Natural killer cell (primary cell): Measurements from ENCODE around the gene DOP1B. TPM values are rescaled to one million over a fixed set of nuclear protein-coding genes. Genes with fewer than 3 reads are reported as not detected.
"Not testable (repeated sequence)": the region's sequence is repeated elsewhere in the genome, so short reads cannot be mapped to it uniquely, and the experiment has no call there.

Source experiments
- ATAC-seq, 3 donors: fragments of 150-1000 bp in 2 of 3; fragments of 200-7000 bp in 1 of 3; cut with Tn5 transposase; 1 replicate in 1 of 3; 2 replicates in 2 of 3; pipeline ENCODE4 v1.10.0; 2021; ENCODE audit warnings: mild to moderate bottlenecking in 2 of 3, moderate library complexity in 2 of 3
- DNase-seq, 2 donors: peaks; one replicate each; pipeline versions ENCODE4 v3.0.0 to v3.0.0-alpha.2; 2013 to 2021; ENCODE audit warnings: mixed read lengths in 1 of 2
- H3K27ac ChIP-seq: one replicate; pipeline ENCODE4 v1.5.1; 2013; ENCODE audit warnings: mild to moderate bottlenecking, low read length
- H3K27me3 ChIP-seq: one replicate; pipeline ENCODE4 v1.6.1; 2013; ENCODE audit warnings: low read length; ENCODE audit not compliant: control insufficient read depth, insufficient read depth
- H3K36me3 ChIP-seq: one replicate; pipeline ENCODE4 v1.6.1; 2013; ENCODE audit warnings: low read length; ENCODE audit not compliant: control insufficient read depth, insufficient read depth
- H3K4me1 ChIP-seq: one replicate; pipeline ENCODE4 v1.6.1; 2013; ENCODE audit warnings: low read length; ENCODE audit not compliant: control insufficient read depth, insufficient read depth
- H3K4me3 ChIP-seq: one replicate; pipeline ENCODE4 v1.5.1; 2013; ENCODE audit warnings: low read length
- H3K9me3 ChIP-seq: one replicate; pipeline ENCODE4 v1.6.1; 2013; ENCODE audit warnings: low read length; ENCODE audit not compliant: control insufficient read depth, insufficient read depth
- H3K27ac Mint-ChIP-seq, 2 donors: one replicate each; pipeline ENCODE4 v1.8.0; 2022; ENCODE audit warnings: mild to moderate bottlenecking in 2 of 2, mixed read lengths in 2 of 2, moderate library complexity in 1 of 2
- H3K27me3 Mint-ChIP-seq, 2 donors: one replicate each; pipeline ENCODE4 v1.8.0; 2022; ENCODE audit warnings: low read depth in 2 of 2, mixed read lengths in 2 of 2
- H3K36me3 Mint-ChIP-seq: one replicate; pipeline ENCODE4 v1.8.0; 2022; ENCODE audit warnings: mixed read lengths
- H3K4me1 Mint-ChIP-seq, 2 donors: one replicate each; pipeline ENCODE4 v1.8.0; 2022; ENCODE audit warnings: mixed read lengths in 2 of 2
- H3K4me3 Mint-ChIP-seq: one replicate; pipeline ENCODE4 v1.8.0; 2022; ENCODE audit warnings: mild to moderate bottlenecking, moderate library complexity, mixed read lengths
- H3K9me3 Mint-ChIP-seq, 2 donors: one replicate each; pipeline ENCODE4 v1.8.0; 2022; ENCODE audit warnings: mixed read lengths in 2 of 2
- WGBS: methylation state at CpG from one replicate; pipeline ENCODE4 v1.1.7; 2013; ENCODE audit warnings: missing lambda C conversion rate; ENCODE audit not compliant: insufficient coverage; 5-methylcytosine and 5-hydroxymethylcytosine counted together
- intact Hi-C: fragments of 100-400 bp; cut with micrococcal nuclease; formaldehyde crosslinking; loops from one replicate; pipeline ENCODE4 v1.14.2; 2022
- total RNA-seq, 4 donors: library from RNA; stranded (reverse); fragments of 120-200 nt in 1 of 4; gene quantifications; one replicate each; pipeline versions ENCODE4 v1.2.3 to v1.2.4, GENCODE V29; 2013 to 2022
- TF ChIP-seq, protein P1 (sequence below): fragments of 200-600 bp; IDR thresholded peaks from one replicate; pipeline ENCODE4 v1.8.0; 2022; ENCODE audit warnings: antibody characterized with exemption

The DOP1B gene
- total RNA-seq, 3 donors from 2014 or later (not counting 1 experiment from before 2014, with no cell fraction given): 29.5 to 32.1 (median 31.9) TPM

DNA sequence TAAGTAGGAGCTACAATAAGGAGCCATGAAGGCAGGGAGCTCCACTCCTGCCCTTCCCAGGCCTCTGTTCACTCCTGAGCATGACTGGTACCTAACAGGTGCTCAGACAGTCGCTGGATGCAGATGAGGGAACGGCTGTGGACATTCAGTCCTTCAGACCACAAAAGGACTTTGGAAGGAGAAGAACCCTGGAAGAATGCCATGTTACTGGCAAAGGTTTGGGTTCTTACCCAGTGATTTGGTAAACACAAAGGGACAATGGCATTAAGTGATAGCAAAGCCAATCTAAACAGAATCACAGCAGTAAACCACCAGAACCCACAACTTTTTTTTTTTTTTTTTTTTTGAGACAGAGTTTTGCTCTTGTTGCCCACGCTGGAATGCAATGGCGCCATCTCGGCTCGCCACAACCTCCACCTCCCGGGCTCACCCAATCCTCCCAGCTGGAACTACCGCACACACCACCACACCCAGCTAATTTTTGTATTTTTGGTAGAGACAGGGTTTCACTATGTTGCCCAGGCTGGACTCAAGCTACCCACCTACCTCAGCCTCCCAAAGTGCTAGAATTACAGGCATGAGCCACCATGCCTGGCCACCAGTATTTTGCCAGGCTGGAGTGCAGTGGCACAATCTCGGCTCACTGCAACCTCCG, 29.2 kb upstream of the DOP1B start:
- H3K36me3 ChIP-seq: no peaks in the 10 kb centered on the region
- peaks cover 6% of the 10 kb centered on the region for H3K4me1 ChIP-seq
- WGBS: 96% methylated on average over 6 of the region's 10 CpGs
- intact Hi-C loops: no loop called here
- no peaks in the 10 kb centered on the region for H3K9me3 ChIP-seq
- peaks cover 25 to 27% of the 10 kb centered on the region in 2 donors for H3K4me1 Mint-ChIP-seq
- no peak overlapping the region for H3K4me3 ChIP-seq
- no peaks in the 10 kb centered on the region for H3K27me3 Mint-ChIP-seq
- H3K27ac Mint-ChIP-seq: no peak overlapping the region
- no peak overlapping the region for H3K4me3 Mint-ChIP-seq
- DNase-seq: no peak
- no peaks in the 10 kb centered on the region for H3K36me3 Mint-ChIP-seq
- no peak for ATAC-seq
- TF ChIP-seq, protein P1, sequence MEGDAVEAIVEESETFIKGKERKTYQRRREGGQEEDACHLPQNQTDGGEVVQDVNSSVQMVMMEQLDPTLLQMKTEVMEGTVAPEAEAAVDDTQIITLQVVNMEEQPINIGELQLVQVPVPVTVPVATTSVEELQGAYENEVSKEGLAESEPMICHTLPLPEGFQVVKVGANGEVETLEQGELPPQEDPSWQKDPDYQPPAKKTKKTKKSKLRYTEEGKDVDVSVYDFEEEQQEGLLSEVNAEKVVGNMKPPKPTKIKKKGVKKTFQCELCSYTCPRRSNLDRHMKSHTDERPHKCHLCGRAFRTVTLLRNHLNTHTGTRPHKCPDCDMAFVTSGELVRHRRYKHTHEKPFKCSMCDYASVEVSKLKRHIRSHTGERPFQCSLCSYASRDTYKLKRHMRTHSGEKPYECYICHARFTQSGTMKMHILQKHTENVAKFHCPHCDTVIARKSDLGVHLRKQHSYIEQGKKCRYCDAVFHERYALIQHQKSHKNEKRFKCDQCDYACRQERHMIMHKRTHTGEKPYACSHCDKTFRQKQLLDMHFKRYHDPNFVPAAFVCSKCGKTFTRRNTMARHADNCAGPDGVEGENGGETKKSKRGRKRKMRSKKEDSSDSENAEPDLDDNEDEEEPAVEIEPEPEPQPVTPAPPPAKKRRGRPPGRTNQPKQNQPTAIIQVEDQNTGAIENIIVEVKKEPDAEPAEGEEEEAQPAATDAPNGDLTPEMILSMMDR: no peak
- no peak overlapping the region for H3K27ac ChIP-seq
- no peaks in the 10 kb centered on the region for H3K27me3 ChIP-seq
- no peaks in the 10 kb centered on the region for H3K9me3 Mint-ChIP-seq

DNA sequence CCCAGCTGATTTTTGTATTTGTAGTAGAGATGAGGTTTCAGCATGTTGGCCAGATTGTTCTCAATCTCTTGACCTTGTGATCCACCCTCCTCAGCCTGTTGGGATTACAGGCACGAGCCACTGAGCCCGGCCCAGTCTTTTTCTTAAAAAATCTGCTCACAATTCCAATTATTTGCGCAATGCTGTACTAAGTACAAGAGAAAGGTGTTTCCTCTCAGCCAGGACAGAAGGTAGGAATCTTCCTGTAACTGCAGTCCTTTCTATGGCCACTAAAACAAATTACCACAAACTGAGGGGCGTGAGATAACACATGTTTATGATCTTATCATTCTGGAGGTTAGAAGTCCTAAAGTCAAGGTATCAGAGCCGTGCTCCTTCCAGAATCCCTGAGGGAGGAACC, 28.6 kb upstream of the DOP1B start:
- Mint-ChIP-seq H3K4me1 (peaks cover 25 to 27% of the 10 kb centered on the region in 2 donors), H3K9me3 (no peaks in the 10 kb centered on the region), H3K27me3 (no peaks in the 10 kb centered on the region), H3K36me3 (no peaks in the 10 kb centered on the region), H3K27ac (no peak overlapping the region), H3K4me3 (peak overlapping the region; percentile 0)
- DNase-seq: no peak
- no peak for ATAC-seq
- no peaks in the 10 kb centered on the region for H3K36me3 ChIP-seq
- TF ChIP-seq, protein P1: no peak
- no peak overlapping the region for H3K4me3 ChIP-seq
- 88% methylated on average over 5 of the region's 5 CpGs for WGBS
- intact Hi-C loops: no loop called here
- no peaks in the 10 kb centered on the region for H3K27me3 ChIP-seq
- peaks cover 6% of the 10 kb centered on the region for H3K4me1 ChIP-seq
- no peak overlapping the region for H3K27ac ChIP-seq
- no peaks in the 10 kb centered on the region for H3K9me3 ChIP-seq

DNA sequence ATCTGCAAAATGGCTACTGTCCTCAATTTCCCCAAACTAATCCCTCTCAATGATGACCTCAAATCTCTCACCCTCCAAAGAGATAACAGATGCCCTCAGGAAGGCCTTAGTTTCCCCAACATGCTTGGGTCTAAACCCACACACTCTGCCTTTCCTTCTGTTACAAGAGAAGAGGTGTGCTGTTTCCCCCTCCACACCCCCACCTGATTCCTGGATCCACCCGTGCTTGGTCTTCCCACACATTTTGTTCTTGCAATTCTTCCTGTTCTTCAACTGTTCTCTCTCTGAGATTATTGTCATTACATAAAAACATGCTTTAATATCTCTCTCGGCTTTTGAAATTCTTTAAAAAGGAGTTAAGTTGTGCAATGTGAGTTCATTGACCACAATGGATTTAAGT, 27.4 kb upstream of the DOP1B start:
- Mint-ChIP-seq H3K4me1 (peaks cover 25 to 31% of the 10 kb centered on the region in 2 donors), H3K4me3 (peak overlapping the region; percentile 69), H3K27ac (peak overlapping the region in 1 of 2 donors; percentile 46), H3K9me3 (no peaks in the 10 kb centered on the region), H3K27me3 (no peaks in the 10 kb centered on the region), H3K36me3 (no peaks in the 10 kb centered on the region)
- H3K9me3 ChIP-seq: no peaks in the 10 kb centered on the region
- no peak overlapping the region for H3K27ac ChIP-seq
- no peaks in the 10 kb centered on the region for H3K36me3 ChIP-seq
- TF ChIP-seq, protein P1: no peak
- H3K4me1 ChIP-seq: peaks cover 10% of the 10 kb centered on the region
- DNase-seq (no peak), ATAC-seq (no peak)
- 36% methylated on average over 1 of the region's 2 CpGs for WGBS
- H3K27me3 ChIP-seq: no peaks in the 10 kb centered on the region
- intact Hi-C loops: no loop called here
- no peak overlapping the region for H3K4me3 ChIP-seq

DNA sequence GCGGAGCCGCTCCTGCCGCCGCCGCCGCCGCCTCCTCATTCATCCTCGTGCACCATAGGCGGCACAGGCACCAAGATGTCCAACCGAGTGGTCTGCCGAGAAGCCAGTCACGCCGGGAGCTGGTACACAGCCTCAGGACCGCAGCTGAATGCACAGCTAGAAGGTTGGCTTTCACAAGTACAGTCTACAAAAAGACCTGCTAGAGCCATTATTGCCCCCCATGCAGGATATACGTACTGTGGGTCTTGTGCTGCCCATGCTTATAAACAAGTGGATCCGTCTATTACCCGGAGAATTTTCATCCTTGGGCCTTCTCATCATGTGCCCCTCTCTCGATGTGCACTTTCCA, 26.2 kb upstream of the DOP1B start:
- H3K27me3 ChIP-seq, H3K9me3 Mint-ChIP-seq, H3K36me3 ChIP-seq, H3K36me3 Mint-ChIP-seq, H3K27ac ChIP-seq, ATAC-seq, DNase-seq, intact Hi-C loops, H3K9me3 ChIP-seq, H3K4me3 ChIP-seq, H3K27me3 Mint-ChIP-seq: not testable (repeated sequence)
- 18% methylated on average over 10 of the region's 18 CpGs for WGBS
- Mint-ChIP-seq H3K4me3 (peak overlapping the region; percentile 94), H3K27ac (peak overlapping the region; percentile 64 to 85), H3K4me1 (peaks cover 20 to 34% of the 10 kb centered on the region in 2 donors)
- peaks cover 15% of the 10 kb centered on the region for H3K4me1 ChIP-seq

DNA sequence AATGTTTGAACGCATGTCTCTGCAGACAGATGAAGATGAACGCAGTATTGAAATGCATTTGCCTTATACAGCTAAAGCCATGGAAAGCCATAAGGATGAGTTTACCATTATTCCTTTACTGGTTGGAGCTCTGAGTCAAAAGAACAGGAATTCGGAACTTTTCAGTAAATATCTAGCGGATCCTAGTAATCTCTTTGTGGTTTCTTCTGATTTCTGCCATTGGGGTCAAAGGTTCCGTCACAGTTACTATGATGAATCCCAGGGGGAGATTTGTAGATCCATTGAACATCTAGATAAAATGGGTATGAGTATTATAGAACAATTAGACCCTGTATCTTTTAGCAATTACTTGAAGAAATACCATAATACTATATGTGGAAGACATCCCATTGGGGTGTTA, 25.8 kb upstream of the DOP1B start:
- H3K4me3 ChIP-seq, H3K9me3 ChIP-seq, intact Hi-C loops, H3K36me3 Mint-ChIP-seq, H3K27me3 ChIP-seq, H3K27me3 Mint-ChIP-seq, H3K36me3 ChIP-seq, H3K9me3 Mint-ChIP-seq, ATAC-seq, H3K27ac ChIP-seq, DNase-seq: not testable (repeated sequence)
- WGBS: 95% methylated on average over 5 of the region's 5 CpGs
- H3K4me1 ChIP-seq: peaks cover 14% of the 10 kb centered on the region
- peak overlapping the region; percentile 64 to 85 for H3K27ac Mint-ChIP-seq
- H3K4me1 Mint-ChIP-seq: peaks cover 19 to 32% of the 10 kb centered on the region in 2 donors
- H3K4me3 Mint-ChIP-seq: peak overlapping the region; percentile 94
